CD4-positive, alpha-beta T cell treated with Interleukin-12 subunit alpha and Interleukin-12 subunit beta, for 1 hour (primary cell): Measurements from ENCODE around the gene OTOG.

Experiments used
- DNase-seq: peaks from one replicate; pipeline ENCODE4 v3.0.0-alpha.2; 2020

OTOG gene

DNA sequence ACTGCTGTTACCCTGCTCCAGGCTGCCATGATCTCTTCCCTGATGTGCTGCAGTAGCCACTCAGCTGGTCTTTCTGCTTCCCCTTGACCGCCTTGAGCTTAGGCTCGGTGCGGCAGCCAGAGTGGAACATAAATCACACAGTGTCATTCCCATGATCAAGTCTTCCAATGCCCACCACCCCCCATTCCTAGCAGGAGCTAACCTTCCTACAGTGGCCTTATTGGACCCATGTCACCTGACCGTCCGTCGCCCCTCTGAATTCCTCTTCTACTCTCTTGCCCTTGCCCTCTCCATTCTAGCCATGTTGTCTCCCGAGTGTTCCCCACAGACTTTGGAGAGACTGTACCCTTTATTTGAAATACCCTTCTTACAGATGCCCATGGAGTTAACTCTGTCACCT is 43.4 kb downstream of the OTOG start:
- no peak for DNase-seq

DNA sequence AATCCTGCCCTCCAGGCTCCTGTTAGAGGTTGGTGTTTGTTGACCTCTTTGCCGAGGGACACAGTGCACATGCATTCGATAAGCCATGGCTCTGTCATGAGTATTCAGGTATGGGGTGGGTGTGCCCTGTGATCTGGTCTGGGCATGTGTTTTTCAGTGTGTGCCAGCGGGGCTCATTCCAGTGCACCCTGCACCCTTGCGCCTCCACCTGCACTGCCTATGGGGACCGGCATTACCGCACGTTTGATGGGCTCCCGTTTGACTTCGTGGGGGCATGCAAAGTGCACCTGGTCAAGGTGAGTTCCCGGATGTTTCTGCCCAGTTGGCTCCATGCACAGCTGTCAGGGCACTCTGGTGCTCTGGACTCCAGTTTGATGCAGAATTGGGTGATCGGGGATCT is 44.2 kb downstream of the OTOG start:
- no peak for DNase-seq

DNA sequence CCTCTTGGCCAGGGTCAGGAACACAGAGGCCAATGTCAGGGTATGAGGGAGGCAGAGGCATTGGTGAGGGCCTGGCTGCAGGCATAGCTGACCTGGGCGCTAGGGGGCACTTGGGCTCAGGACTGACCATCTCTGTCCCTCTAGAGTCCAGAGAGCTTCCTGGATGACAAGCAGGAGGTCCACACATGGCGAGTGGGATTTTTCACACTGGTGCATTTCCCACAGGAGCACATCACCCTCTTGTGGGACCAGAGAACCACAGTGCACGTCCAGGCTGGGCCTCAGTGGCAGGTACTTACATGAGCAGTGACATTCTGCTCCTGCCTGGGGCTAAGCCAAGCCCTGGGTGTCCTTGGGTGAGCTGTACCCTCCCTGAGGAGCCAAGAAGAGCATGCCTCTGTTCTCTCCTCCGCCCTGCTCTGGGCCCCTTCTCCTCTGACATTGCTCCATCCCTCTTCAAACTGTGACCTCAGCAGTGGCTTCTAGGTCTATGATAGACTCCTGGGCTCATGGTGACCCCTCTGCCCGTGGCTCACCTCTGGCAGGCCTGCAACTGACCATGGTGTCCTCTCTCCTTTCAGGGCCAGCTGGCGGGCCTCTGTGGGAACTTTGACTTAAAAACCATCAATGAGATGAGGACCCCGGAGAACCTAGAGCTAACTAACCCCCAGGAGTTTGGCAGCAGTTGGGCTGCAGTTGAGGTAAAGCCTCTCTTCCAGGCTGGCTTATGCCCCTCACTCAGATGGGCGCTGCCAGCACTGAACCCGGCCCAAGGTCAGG is 46.6 kb downstream of the OTOG start:
- no peak for DNase-seq

DNA sequence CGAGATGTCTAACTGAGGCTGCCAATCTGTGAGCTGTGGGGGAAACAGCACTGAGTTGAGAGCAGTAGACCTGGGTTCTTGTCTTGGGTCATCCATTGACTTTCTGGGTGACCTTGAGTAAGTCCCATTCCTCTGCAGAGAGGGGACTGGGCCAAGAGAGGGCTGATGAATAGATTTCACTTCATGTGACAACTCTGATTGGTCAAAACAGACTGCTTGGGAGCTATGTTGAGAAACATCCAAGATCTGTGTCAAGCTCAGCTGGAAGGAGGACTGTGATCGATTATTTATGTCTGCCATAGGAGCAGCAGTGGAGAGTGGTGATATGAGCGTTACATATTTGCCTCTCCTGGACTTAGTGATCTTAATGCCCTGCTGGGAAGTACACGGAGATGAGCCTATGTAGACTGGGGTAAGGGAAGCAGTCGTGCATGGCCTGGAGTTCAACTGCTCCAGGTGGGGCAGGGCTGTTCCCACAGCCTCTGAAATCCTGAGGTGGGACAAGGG is 47.7 kb downstream of the OTOG start:
- DNase-seq: no peak

DNA sequence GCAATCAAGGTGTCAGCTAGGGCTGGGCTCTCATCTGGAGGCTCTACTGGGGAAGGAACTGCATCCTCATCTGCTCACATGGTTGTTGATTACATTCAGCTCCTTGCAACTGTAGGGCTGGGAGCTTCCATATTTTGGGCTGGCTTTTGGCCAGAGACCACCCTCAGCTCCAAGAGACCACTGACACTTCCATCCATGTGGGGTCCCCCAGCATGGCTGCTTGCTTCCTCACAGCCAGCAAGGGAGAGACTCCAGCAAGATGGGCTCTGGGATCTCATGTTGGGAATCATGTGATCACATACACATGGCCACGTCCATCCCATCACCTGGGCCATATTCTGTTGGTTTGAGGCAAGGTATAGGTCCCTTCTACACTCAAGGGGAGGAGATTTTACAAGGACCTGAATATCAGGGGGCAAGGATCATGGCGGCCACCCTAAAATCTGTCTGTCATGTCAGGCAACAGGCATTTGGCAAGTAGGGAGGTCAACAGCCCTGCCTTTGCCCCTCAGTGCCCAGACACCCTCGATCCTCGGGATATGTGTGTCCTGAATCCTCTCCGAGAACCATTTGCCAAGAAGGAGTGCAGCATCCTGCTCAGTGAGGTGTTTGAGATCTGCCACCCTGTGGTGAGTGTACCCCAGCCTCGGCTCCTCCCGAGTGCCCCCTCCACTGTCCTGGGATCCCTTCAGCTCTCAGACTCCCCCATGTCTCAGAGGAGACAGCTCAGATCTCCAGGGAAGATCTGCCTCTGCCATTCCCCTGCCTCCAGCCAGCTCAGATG is 48.7 kb downstream of the OTOG start:
- no peak for DNase-seq

DNA sequence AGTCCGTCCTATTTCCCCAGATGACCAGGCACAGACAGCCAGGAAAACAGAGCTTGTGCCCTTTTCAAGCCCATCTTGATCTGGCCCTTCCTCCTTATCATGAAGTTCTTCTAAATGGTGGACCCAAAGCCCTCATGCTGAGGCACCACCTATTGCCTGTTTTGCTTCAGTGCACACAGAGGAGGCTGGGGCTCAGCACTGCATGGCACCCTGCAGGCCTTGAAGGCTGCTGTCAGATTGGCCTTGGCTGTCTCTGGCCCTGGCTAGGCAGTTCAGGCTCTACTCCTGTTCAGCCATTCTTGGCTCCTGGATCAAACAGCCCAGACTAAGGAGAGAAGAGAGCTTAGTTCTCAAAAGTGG is 49.2 kb downstream of the OTOG start:
- DNase-seq: no peak

DNA sequence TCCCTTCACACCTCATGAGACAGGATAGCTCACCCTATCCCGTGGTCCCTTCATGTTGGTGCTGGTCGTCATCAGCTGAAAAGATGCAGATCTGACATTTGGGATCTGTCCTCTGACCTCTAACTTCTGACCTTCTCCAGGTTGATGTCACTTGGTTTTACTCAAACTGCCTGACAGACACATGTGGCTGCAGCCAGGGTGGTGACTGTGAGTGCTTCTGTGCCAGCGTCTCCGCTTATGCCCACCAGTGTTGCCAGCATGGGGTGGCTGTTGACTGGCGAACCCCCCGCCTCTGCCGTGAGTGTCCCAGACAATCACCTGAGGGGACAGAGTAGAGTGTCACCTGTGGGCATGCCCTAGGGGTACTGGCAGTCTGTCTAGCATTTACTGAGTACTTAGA is 49.7 kb downstream of the OTOG start:
- no peak for DNase-seq

DNA sequence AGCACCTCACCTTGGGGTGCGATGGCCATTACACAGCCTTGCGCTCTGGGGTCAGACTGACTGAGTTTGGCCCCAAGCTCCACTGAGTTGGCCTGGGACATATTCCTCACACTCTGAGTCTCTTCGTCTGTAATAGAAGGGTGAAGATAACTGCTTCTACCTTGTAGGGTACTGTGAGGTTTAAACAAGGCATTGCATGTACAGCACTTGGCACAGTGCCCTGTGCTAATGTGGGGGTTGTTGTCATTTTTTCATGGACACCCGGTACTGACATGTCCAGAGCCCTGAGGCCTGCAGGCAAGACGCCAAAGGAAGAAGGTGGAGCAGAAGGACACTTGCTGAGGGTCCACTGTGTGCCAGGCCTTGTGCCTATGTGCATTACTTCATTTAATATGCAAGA is 50.7 kb downstream of the OTOG start:
- DNase-seq: no peak

DNA sequence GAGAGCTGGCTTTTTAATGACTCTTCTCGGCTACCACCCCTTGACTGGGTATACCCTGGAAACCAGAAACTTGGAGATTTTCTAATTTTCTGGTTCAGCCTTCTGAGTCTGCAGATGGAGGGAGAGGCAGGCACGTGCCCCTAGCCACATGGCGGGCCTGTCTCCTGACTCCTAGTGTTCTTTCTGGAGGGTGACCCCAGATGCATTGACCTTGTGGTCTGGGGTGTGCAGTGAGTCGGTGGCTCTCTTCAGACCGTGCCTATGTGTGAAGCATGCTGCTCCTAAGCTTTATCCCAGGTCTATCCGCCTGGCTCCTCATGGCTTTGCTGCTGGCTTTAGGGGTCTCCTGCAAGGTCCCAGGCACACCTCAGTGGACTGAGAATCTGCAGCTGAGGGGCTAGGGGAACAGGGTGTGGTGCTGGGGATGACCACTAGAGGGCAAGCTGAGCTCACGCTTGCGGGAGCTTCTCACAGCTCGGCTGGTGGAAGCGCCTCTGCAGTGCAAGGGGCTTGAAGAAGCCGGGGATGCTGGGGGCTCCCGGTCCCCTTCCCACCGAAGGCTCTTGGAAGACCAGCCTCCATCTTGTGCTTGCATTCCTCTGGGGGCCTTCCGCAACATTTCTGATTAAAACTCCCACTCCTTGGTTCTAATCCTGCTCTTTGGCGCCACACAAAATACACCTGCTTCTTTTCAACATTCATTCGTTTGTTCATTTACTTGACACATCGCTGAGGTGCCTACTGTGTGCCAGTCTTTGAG is 51.8 kb downstream of the OTOG start:
- DNase-seq: peak; percentile 51

DNA sequence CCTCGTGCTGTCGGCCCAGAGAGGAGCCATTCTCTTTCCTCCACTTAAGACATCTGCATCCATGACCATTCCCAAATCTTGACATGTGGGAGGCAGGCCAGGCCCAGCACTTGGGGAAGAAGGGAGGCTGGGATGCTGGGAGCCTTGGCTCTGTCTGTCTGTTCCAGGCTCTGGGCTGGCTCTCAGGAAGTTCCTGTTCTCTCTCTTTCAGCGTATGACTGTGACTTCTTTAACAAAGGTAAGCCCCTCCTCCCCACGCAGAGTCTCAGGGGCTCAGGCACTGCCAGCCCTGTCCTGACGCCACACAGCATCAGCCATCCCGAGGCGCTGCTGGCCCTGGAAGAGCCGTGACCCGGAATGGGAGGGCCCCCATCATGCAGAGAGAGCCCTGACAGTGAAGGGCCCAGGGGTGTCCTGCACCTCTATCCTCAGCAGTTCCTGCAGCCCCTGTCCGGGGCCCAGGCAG is 52.4 kb downstream of the OTOG start:
- no peak for DNase-seq

DNA sequence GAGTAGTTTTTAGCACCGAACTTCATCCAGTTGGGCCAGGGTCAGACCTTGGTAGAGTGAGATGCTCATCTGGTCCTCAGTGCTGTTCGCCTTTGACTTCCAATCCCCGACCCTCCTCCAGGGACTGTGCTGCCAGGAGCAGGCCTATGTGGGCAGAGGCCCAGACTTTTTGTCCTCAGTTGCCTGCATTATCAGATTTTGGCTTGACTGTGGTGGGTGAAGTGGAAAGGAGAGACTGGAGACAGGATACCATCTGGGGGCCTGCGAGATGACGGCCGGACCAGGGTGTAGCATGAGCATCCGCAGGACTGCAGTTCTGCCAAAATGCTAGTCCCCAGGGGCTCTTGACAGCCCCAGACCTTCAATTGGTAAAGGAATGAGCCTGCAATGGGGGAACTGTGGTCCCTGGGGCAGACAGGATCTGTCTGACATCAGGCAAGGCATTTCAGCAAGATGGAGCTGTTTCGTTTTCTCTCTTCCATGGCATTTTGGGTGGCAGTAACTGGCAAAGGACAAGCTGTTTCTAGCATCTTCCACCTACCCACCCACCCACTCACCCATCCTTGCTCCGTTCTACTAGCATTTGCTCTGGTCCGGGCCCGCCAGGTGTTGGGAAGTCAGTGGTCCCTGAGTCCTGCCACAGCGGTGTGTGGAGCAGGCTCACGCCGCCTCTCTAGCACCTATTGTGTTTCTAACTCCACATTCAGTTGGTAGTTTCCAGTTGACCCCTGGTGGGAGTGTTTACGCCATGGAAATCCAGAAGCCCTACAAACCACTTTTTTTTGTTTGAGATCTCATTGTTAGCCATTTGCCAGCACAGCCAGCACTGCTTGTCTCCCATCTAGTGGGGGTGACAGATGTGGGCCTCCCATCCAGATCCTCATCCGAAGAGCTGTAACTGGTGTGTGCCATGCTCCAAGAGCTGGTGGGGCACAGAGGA is 53.5 kb downstream of the OTOG start:
- DNase-seq: no peak

DNA sequence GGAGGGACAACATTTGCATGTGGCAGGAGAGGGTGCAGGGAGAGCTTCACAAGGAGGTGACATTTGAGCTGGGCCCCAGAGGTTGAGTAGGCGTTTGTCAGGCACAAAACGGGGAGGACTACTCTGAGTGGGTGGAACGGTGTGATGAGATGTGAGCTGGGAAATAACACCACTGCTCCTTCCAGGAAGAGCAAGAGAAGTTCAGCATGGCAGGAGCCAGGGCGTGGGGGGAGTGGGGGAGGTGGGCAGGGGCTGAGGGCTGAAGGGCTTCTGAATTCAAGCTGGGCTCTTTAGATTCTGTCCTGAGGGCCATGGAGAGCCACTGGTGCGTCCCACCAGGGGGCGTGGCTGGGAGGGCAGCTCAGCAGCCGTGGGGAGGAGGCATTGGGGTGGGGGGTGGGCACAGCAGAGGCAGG is 54.2 kb downstream of the OTOG start:
- DNase-seq: no peak

DNA sequence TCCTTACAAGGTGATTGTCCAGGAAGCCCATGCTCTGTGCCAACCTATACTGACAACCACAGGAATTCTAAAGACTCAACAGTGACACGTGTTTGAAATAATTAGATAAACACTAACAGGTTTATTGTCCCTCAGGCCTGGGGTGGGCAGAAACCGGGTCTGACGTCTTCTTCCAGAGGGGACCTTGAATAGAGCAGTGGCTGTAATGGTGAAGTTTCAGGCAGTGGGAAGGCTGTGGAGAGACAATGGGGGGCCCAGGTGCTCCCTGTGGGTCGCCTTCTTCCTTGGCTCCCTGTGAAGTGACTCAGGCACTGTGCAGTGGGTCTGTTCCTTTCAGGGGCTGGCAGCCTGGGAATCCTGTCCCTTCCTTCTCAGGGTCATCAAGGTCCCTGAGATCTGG is 54.6 kb downstream of the OTOG start:
- no peak for DNase-seq

DNA sequence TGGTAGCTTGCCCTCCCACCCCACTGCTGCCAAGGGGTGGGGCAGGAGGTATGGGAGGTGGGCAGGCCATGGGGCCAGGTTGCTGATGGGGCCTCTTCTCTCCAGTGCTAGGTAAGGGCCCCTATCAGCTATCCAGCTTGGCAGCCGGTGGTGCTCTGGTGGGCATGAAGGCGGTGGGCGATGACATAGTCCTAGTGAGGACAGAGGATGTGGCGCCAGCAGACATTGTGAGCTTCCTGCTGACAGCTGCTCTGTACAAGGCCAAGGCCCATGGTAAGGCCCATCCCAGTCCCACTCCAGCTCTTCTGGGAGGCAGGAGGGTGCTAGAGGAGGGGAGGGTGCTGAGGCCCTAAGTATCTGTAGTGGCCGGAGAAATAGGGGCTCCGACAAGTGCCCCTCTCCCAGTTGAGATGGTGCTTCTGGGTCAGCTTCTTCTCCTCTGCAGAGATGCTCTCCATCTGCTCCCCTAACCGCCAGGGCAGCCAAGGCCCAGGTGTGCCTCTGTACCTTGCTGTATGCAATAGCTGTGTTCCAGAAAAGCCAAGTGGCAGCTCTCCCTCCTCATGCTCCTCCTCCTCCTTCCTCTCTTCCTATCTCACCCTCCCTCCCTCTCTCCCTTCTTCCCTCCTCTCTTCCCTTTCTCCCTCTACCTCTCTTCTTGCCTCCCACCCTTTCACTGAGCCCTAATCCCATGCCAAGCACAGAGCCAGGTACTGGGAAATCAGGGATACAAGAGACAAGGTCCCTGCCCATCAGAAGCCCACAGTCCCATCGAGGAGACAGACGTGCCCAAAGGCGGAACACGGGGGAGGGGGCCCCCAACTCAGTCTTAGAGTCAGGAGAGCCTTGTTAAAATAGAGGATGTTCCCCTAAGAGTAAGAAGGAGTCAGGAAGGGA is 55.3 kb downstream of the OTOG start:
- DNase-seq: no peak

DNA sequence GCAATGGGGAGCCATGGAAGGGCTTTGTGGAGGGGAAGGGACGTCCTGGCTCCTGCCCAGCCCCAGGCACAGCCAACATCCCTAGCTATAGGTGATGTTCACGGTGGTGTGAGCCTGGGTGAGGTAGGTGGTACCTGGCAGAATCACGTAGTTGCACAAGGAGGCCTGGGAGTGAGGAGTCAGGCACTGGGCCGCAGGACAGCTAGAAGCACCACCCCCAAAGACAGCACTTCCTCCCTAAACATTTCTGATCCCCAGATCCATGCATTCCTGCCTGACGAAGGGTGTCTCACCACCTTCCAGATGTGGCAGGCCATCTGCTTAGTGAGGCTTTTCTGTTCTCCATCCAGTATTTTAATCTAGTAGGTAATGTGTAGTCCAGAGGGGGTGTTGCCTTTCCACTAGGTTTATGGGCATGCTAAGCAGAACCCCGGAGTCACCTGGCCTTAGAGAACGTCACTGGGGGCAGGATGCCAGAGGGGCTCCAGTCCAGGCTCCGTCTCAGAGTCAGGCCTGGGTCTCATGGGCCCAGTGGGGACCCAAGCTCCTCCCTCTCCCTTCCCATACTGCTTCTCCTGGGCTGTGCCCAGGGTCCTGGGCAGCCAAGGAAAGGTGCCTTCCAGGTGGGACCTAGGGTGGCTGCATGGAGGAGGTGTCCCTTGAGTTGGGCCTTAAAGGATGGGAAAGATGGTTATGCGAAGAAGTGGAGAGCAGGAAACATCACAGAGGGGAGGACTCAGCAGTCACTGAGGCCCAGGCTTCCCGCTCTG is 56.2 kb downstream of the OTOG start:
- DNase-seq: no peak

DNA sequence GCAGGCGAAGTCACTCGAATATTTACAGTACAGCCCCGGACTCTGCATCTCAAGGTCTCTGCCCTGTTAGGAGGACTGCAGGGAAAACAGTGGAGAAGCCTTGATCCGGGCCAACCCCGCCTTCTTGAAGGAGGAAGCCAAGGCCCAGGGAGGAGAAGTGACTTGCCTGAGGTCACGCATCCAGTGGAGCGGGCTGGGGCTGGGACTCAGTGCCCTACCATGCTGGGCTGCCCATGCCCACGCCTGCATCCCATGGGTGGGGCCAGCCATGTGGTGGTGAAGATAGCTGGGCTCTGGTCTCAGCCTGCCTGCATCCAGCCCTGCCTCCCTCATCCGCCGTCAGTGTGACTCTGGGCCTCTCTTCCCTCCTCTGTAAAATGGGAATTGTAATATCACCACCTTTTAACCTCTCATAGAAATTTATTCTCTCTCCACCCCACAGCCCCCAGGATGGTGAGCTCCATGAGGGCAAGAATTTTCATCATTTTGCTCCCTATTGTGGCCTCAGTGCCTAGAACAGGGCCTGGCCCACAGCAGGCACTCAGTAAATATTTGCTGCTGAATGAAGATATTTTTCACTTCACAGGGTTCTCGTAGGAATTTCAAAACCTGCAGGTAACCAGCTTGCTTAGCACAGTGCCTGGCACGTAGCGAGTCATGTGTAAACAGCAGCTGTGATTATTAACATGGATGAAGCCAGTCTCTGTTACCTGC is 57.3 kb downstream of the OTOG start:
- DNase-seq: no peak

DNA sequence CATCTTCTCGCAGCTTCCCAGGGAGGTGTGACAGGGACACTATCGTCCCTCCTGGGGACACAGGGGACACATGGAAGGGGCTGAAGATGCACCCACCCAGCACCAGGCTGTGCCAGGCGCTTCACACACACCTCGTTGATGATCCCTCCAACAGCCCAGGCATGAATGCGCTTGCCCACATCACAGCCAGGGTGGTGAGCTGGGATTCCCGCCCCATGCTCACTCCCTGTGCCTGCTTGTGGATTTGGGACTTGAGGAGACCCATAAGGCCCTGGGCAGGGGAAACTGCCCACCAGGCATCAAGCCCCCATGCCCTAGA is 57.8 kb downstream of the OTOG start:
- no peak for DNase-seq

DNA sequence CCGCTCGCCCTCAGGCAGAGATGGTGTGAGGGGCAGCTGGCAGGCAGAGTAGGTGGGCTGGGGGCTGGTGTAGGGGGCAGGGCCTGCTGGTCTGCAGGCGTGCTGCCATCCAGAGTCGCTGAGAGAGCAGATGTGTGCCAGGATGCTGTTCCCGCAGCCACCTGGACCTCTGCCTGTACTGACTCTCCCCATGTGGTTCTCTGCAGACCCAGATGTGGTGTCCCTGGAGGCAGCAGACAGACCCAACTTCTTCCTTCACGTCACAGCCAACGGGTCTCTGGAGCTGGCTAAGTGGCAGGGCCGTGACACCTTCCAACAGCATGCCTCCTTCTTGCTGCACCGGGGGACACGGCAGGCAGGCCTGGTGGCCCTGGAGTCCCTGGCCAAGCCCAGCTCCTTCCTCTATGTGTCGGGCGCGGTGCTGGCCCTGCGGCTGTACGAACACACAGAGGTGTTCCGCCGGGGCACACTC is 58.6 kb downstream of the OTOG start:
- DNase-seq: no peak

DNA sequence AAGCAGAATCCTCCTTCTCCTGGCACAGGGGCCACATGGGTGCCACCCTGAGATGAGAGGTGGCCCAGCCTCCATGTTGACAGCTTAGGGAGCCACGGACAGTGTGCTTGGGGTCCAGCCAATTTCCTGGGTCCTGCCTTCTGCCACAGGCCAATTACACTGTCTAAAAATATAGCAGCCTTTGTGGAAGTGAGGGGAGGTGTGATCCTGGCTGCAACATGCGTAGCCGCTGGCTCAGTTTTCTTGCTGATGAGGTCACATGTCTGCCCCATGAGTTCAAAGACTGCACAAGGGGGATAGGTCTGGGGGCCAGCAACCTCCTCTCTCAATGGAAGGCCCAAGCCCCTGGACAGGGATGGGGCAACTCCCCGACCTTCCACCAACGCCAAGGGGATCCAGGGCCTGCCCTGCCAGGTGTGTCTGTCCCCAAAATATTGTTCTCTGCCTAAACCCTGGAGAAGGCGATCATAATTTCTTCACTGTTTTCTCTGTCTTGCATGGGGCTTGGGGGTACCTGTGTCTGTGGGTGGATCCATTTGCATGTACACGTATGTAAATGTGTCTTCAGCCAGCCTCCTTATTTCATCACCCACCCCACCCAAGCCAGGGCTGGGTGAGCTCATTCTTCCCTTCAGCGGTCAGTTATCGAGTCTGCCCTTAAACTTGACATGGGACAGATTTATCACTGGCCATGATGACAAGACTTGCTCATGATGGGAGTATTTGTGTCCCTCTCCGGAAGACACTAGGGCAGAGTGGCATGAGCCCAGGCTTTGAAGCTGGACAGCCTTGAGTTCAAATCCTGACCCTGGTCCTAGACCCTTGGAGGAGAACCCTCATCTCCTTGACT is 59.4 kb downstream of the OTOG start:
- DNase-seq: no peak
